OCI-LY3 (cell line): ENCODE results near the gene AHCYL2.
A peak's percentile ranks its signal among the peaks of the same experiment; 100 is the strongest.

ENCODE experiments used
- H2AFZ ChIP-seq: fragments of 200-600, 300-600 bp; shearing (Covaris generic); 2 replicates; pipeline ENCODE4 v1.6.0; 2014; ENCODE audit warnings: antibody characterized with exemption, low read depth, low read length
- H3K27ac ChIP-seq: fragments of 200-600, 300-600 bp; sonication (generic); 2 replicates; pipeline ENCODE4 v1.5.1; 2014; ENCODE audit warnings: mild to moderate bottlenecking, low read length, moderate library complexity, mixed read lengths
- H3K27me3 ChIP-seq: fragments of 200-600, 300-600 bp; sonication (generic); 2 replicates; pipeline ENCODE4 v1.6.1; 2014; ENCODE audit warnings: low read depth, low read length, mixed read lengths
- H3K36me3 ChIP-seq: fragments of 200-600, 300-600 bp; sonication (generic); replicated peaks from 2 replicates; pipeline ENCODE3; 2014; ENCODE audit warnings: low read depth, low read length, mixed read lengths
- H3K4me1 ChIP-seq: fragments of 300-600, 200-600 bp; sonication (generic); 2 replicates; pipeline ENCODE4 v1.6.1; 2014; ENCODE audit warnings: low read length, mixed read lengths
- H3K4me2 ChIP-seq: fragments of 200-600, 300-600 bp; sonication (generic); 2 replicates; pipeline ENCODE4 v1.6.1; 2014; ENCODE audit warnings: low read length, mixed read lengths
- H3K4me3 ChIP-seq: fragments of 300-600, 200-600 bp; sonication (generic); 2 replicates; pipeline ENCODE4 v1.5.1; 2014; ENCODE audit warnings: antibody characterized with exemption, mild to moderate bottlenecking, low read length, moderate library complexity
- H3K79me2 ChIP-seq: fragments of 300-600, 200-600 bp; shearing (Covaris generic); 2 replicates; pipeline ENCODE4 v1.6.1; 2014; ENCODE audit warnings: mild to moderate bottlenecking, low read length, mixed read lengths
- H3K9ac ChIP-seq: fragments of 300-600, 200-600 bp; shearing (Covaris generic); 2 replicates; pipeline ENCODE4 v1.6.0; 2014; ENCODE audit warnings: mild to moderate bottlenecking, low read length, moderate library complexity
- H3K9me3 ChIP-seq: fragments of 200-600, 300-600 bp; shearing (Covaris generic); 2 replicates; pipeline ENCODE4 v1.6.1; 2014; ENCODE audit warnings: low read length, mixed read lengths; ENCODE audit not compliant: insufficient read depth
- H4K20me1 ChIP-seq: fragments of 200-600, 300-600 bp; sonication (generic); 2 replicates; pipeline ENCODE4 v1.6.1; 2016; ENCODE audit warnings: low read length, mixed read lengths; ENCODE audit not compliant: insufficient read depth
- EZH2phosphoT487 ChIP-seq: fragments of 200-600 bp; shearing (Covaris generic); IDR thresholded peaks from 2 replicates; pipeline ENCODE4 v1.6.1; 2018; ENCODE audit warnings: antibody characterized with exemption, mixed run types, low read depth
- TF ChIP-seq, protein P1 (sequence below): fragments of 200-600, 300-600 bp; sonication (generic); IDR thresholded peaks from 2 replicates; pipeline ENCODE4 v1.5.1; 2014; ENCODE audit warnings: antibody characterized with exemption, low read length, low read depth

AHCYL2 gene

DNA sequence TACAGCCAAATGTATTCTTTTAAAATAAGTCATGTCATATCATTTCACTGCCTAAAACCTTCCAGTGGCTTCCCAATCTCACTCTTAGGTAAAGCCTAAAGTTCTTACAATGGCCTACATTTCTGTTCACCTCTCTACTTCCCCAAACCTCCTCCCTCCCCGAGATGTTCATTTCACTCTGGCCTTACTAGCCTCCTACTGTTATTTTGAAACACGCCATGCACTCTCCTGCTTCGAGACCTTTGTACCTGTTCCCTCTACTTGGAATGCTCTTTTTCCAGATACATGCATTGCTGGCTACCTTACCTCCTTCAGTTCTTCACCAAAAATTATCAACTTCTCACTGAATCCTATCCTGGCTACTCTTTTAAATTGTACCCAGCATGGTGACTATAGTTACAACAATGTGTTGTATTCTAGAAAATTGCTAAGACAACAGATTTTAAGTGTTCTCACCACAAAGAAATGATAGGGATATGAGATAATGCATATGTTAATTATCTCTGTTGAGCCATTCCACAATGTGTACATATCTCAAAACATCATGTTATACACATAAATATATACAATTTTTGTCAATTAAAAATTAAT is 158.8 kb downstream of the AHCYL2 start:
- TF ChIP-seq, protein P1, sequence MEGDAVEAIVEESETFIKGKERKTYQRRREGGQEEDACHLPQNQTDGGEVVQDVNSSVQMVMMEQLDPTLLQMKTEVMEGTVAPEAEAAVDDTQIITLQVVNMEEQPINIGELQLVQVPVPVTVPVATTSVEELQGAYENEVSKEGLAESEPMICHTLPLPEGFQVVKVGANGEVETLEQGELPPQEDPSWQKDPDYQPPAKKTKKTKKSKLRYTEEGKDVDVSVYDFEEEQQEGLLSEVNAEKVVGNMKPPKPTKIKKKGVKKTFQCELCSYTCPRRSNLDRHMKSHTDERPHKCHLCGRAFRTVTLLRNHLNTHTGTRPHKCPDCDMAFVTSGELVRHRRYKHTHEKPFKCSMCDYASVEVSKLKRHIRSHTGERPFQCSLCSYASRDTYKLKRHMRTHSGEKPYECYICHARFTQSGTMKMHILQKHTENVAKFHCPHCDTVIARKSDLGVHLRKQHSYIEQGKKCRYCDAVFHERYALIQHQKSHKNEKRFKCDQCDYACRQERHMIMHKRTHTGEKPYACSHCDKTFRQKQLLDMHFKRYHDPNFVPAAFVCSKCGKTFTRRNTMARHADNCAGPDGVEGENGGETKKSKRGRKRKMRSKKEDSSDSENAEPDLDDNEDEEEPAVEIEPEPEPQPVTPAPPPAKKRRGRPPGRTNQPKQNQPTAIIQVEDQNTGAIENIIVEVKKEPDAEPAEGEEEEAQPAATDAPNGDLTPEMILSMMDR, result no peak
- no peak for TF ChIP-seq EZH2phosphoT487

DNA sequence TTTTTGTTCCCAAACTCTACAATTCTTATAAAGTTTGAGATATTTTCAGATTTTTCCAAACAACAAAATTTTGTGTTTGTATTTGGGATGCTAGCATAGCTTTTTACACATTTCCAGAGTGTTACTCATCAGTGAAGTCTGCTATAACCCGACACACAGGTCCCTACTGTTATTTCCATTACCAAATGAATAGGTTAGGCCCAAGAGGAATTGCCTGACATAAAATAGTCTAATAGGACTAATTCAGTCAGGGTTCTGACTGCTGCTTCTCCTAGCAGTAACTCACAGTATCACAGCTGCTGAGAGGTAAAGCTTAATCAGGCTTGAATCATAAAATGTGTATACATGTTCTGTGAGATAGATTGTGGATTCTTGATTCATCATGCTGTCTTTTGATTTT is 160.3 kb downstream of the AHCYL2 start:
- TF ChIP-seq, protein P1, result no peak
- no peak for TF ChIP-seq EZH2phosphoT487
- peaks cover 30% of the 10 kb centered on the region for H3K4me1 ChIP-seq
- no peak overlapping the region for H3K4me3 ChIP-seq

More for the DNA sequence above, 158.8 kb downstream of the AHCYL2 start:
- Histone ChIP-seq H3K27me3 (no peaks in the 10 kb centered on the region), H4K20me1 (no peaks in the 10 kb centered on the region), H3K27ac (no peak overlapping the region), H3K36me3 (no peaks in the 10 kb centered on the region), H2AFZ (no peak overlapping the region), H3K9me3 (no peaks in the 10 kb centered on the region), H3K4me1 (peaks cover 30% of the 10 kb centered on the region), H3K79me2 (no peaks in the 10 kb centered on the region), H3K9ac (no peak overlapping the region), H3K4me3 (no peak overlapping the region), H3K4me2 (no peak overlapping the region)

DNA sequence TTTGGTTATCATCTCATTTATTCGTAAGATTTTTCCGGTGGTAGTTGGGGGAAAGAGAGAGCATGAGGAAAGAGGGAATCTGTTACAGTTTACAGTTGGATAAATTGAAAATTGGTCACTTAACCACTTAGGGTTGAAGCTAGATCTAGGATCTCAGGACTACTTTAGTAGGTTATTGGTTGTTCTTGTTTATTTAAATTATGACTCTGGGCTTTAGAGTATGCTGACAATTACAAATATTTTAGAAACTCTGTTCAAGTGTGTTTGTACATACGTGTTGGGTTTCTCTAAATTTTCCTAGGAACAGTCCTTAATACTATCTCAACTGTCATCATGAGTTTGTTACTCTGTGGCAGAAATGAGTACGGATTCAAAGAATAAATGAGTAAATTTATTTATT is 160.8 kb downstream of the AHCYL2 start:
- Histone ChIP-seq H3K4me3 (no peak overlapping the region), H3K9ac (no peak overlapping the region), H3K79me2 (no peaks in the 10 kb centered on the region), H2AFZ (no peak overlapping the region), H3K27ac (no peak overlapping the region), H3K9me3 (no peaks in the 10 kb centered on the region), H3K36me3 (no peaks in the 10 kb centered on the region), H3K4me2 (no peak overlapping the region), H3K4me1 (peaks cover 30% of the 10 kb centered on the region), H4K20me1 (no peaks in the 10 kb centered on the region), H3K27me3 (no peaks in the 10 kb centered on the region)
- TF ChIP-seq, protein P1, result no peak
- no peak for TF ChIP-seq EZH2phosphoT487

More for the DNA sequence above, 160.3 kb downstream of the AHCYL2 start:
- Histone ChIP-seq H4K20me1 (no peaks in the 10 kb centered on the region), H3K9ac (no peak overlapping the region), H3K9me3 (no peaks in the 10 kb centered on the region), H3K4me2 (no peak overlapping the region), H3K27me3 (no peaks in the 10 kb centered on the region), H2AFZ (no peak overlapping the region), H3K27ac (no peak overlapping the region), H3K36me3 (no peaks in the 10 kb centered on the region), H3K79me2 (no peaks in the 10 kb centered on the region)

DNA sequence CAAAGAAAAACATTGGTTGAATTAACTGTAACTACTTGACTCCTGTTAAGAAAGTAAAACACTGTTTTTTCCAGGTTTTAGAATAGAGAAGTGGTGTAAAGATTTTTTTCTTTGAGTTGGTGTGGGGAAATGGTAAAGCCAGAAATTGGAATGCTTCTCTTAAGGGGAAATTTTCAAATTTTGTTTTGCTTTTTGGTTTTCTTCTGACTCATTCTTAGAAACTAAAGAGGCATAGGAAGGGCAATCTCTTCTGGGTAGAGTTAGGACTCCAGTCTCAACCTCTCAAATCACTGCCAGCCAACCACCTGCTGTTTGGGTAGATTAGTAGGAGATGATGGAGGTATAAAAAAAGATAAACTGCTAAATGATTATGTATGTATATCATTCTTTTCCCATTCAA is 161.7 kb downstream of the AHCYL2 start:
- Histone ChIP-seq H3K36me3 (no peaks in the 10 kb centered on the region), H3K27me3 (no peaks in the 10 kb centered on the region), H3K9me3 (no peaks in the 10 kb centered on the region), H3K9ac (no peak overlapping the region), H3K4me2 (peak overlapping the region; percentile 33), H3K4me1 (peaks cover 30% of the 10 kb centered on the region), H3K79me2 (no peaks in the 10 kb centered on the region), H3K27ac (no peak overlapping the region), H3K4me3 (no peak overlapping the region), H2AFZ (no peak overlapping the region), H4K20me1 (no peaks in the 10 kb centered on the region)
- TF ChIP-seq EZH2phosphoT487, result no peak
- TF ChIP-seq, protein P1, result no peak
